K562 treated with DMSO at 1 percent for 24 hours (cell line): Measurements from ENCODE around the gene MELTF. TPM values are rescaled to one million over a fixed set of nuclear protein-coding genes. Genes with fewer than 3 reads are reported as not detected.

Source experiments
- total RNA-seq: library from RNA; unstranded; fragments of 300-600 nt; gene quantifications from 2 replicates; pipeline ENCODE4 v1.2.3, GENCODE V29; 2022; ENCODE audit warnings: low read depth; ENCODE audit not compliant: insufficient read depth

Gene MELTF
- 10.9 and 11.9 TPM in 2 replicates for total RNA-seq

GRCh38 chr3:197029511-197030167, at the start of gene MELTF:
Gene MELTF (minus strand): TSS chr3:197029817. CDS start chr3:197029702, 115 bp downstream.

DNA sequence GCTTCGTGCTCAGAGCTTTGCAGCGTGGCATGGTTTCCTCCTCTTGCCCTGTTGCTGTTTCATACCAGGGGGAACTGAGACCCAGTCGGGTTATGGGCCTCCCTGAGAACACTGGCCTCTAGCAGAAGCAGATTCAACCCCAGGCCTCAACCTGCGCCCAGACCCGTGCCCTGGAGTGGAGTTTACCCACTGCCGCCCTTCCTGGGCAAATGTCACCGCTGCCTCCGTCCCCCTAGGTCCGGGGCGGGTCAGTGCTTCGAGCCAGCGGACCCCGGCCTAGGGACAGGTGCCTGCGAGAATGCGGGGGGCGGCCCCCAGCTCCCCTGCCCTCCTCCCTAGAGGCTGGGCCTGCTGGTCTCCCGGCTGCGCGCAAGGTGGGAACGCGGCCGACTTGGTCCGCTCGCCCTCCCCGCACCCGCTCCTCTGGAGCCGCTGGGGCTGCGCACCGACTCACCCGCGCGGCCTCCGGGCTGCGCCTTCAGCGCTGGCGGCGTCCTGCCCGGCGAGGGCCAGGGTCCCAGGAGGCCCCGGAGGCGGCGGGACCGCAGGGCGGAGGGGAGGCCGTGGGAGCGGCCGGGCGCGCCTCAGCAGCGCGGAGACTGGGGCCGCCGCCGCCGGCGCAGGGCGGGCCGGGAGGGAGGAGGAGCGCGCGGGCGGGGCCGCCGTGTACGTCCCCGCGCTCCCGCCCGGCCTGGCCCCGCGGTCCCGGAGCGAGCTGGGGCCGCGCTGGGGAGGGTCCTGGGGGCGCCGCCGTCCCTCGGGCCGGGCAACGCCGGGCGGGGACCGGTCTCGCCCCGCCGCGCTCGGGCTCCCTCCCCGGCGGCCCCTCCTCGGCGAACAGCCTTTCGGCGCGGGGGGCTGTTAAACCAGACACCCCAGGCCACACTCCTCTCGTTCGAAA, 61.1 kb downstream of the MELTF start, which contains the start of gene PIGZ:
TSS of gene PIGZ (minus strand) at position 601 of the 901 bp plus-strand sequence. CDS start 16,802 bp downstream, outside the sequence.

Other genes with a start within 250 kb of the MELTF start
- 13.6 and 18.3 TPM in 2 replicates for gene SENP5, start 161.9 kb downstream of the MELTF start, total RNA-seq
- 35.8 and 43.4 TPM in 2 replicates for gene NCBP2, start 87.3 kb downstream of the MELTF start, total RNA-seq
- gene PIGZ, start 61.0 kb downstream of the MELTF start, total RNA-seq = 5.2 and 5.5 TPM in 2 replicates